HG02981 (cell line): Measurements from ENCODE around the gene SEPTIN2.
"Not testable (repeated sequence)": the region's sequence is repeated elsewhere in the genome, so short reads cannot be mapped to it uniquely, and the experiment has no call there.

ENCODE experiments used
- ATAC-seq: cut with Tn5 transposase; IDR thresholded peaks from one replicate; pipeline ENCODE4 v1.9.1; 2021; ENCODE audit warnings: mild to moderate bottlenecking, moderate library complexity; ENCODE audit not compliant: unreplicated experiment

SEPTIN2 gene

DNA sequence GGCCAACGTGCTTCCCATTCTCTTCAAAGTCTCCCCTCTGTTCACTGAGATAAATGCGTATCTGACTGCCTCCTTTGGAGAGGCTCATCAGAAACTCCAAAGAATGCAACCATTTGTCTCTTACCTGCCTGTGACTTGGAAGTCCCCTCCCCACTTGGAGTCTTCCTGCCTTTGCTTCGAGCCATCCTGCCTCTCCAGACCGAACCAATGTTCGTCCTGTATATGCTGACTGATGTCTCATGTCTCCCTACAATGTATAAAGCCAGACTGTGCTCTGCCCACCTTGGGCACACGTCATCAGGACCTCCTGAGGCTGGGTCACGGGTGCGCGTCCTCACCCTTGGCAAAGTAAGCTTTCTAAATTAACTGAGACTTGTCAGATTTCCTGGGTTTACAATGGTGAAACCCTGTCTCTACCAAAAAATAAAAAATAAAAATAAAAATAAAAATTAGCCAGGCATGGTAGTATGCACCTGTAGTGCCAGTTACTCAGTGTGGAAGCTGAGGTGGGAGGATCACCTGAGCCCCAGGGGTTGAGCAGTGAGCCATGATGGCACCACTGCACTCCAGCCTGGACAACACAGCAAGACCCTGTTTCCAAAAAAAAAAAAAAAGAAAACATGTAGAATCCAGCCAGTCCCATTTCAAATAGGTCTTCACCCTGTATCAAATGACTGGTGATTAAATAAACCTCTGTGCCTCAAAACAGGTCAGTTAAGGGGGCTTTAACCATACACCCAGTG lies 29.2 kb upstream of the SEPTIN2 start:
- ATAC-seq: no peak

DNA sequence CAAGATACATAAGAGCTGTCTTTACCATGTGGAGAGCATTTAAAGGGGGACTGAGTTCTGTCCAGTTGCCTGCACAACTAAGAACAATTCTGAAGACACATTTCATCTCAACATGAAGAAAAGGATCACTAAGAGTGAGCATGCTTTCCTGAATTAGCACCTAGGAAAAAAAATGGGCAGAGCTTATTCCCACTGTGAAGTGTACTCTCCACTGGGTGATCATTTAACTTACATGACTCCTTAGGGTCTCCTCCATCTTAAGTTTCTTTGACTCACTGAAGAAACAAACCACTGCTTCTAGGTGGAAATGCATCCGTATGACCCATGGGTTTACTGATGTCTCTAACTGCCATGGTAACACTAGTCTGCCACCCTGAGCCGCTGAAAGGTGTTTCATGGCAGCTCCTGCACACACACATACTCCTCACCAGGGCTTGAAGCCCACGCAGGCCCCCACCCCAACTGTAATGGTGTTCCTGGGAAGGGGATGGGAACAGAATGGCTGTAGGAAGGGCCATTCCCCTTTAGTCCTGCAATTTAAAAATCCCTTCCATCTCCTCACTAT lies 27.3 kb upstream of the SEPTIN2 start:
- ATAC-seq: no peak

DNA sequence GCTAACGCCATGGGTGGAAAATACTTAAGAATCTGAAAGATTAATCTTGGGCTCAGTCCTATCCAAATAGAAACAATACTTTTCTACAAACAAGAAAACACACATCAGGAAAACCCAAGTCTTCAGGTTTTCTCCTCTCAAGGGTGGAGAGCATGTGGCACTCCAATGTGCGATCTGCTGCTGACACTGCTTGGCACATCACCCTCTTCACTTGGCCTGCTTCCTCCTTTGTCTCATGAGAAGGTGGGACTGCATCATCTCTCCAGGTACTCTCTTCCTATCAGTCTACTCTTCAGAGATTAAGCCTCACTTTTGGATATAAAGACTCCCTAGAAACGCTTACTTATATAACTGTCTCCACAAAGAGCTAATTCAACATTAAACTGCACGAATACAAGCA lies 26.7 kb upstream of the SEPTIN2 start:
- no peak for ATAC-seq

DNA sequence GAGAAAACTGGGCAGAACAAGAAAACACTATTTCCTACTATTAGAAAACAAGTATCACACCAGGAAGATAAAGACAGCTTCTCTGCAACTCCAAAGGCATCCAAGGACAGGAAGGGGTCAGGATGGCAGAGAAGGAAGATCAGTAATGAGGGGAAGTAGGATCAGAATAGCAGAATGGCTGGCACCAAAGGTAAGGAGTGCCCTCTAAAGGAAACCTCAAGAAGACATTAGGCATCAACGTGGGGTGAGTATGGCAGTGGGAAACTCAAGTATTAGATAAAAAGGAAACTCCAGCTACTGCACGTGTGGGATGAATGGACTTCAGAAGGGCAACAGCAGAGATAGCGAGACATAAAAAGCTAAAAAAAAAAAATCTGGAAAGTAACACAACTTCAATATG lies 26.1 kb upstream of the SEPTIN2 start:
- ATAC-seq: no peak

DNA sequence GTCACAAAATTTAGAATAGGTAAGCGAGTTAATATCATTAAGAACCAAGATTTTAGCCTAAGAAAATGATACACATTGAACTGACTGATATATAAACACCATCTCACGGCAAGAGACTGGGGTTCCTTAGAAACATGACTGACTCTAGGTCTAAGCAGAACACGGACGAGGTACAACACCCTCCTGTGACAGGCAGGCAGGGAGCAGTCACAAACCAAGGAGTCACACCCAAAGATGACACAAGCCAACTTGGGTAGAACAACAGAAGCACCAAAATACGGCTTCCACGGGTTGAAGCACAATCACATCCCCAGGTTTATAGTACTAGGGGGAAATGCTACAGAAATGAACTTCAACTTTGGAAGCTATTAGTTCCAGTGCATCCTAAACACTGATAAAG lies 24.6 kb upstream of the SEPTIN2 start:
- no peak for ATAC-seq

DNA sequence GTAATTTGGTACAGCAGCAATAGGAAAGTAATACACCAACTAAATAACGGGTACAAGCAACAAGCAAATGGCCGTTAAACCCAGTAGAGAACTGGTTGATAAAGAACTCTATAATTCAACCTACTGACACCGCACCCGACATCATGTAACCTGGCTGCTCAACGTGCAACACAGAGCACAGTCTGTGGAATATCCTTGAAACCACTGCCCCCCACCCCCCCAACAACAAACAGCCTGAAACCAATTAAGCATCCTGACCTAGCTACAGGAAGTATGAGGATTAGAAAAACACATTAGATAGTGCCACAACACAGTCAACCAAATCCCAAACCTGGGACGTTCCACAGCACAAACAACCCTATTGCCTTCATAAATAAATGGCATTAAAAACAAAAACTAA lies 23.7 kb upstream of the SEPTIN2 start:
- no peak for ATAC-seq

DNA sequence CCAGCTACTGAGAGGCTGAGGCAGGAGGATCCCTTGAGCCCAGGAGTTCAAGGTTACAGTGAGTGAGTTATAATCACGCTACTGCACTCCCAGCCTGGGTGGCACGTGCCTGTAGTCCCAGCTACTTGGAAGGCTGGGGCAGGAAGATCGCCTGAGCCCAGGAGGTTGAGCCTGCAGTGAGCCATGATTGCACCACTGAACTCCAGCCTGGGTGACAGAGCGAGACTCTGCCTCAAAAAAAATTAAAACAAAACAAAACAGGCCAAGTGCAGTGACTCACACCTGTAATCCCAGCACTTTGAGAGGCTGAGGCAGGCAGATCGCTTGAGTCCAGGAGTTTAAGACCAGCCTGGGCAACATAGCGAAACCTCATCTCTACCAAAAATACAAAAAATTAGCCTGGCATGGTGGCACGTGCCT lies 22.3 kb upstream of the SEPTIN2 start:
- not testable (repeated sequence) for ATAC-seq

DNA sequence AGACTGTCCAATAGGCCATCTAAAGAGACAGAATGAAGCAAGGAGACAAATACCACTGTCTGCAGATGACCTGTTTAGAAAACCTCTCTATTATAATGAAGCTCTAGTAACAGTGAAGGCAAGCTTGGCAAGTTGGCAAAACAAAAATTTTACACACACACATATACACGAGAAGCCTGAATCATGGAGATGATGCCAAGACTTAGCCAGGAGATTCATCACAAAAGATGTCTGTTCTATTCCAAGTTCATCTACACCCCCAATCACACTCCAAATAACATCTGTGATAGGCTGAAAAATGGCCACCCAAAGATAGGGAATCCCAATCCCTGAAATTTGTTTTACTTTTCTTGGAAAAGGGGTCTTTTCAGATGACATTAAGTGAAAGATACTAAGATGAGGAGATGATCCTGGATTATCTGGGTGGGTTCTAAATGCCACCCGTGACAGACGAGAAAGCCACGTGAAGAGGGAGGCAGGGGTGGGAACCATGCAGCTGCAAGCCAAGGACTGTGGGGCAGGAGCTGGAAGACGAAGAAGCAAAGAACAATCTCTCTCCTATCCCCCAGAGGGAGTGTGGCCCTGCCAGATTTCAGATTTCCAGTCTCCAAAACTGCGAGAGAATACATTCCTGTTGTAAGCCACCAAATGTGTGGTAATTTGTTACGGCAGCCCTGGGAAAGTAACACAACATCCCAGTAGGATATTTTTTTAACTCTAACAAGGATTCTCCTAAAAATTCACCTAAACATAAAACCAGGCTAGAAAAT lies 20.2 kb upstream of the SEPTIN2 start:
- no peak for ATAC-seq

DNA sequence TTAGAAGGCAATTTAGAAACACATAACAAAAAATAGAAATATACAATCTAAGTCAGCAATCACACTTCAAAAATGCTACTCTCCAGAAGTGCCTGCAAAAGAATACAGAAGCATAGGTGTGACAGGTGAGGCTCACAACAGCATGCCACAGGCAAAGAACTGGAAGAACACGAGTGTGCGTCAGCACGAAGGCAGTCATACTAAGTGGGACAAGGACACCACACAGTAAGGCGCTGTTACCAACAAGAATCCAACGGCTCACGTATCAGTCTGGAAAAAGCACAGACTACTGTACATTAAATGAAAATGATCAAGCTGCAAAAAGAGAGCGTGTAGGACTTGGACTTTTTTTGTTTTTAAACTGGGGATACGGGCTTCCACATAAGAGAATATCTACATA lies 19.0 kb upstream of the SEPTIN2 start:
- ATAC-seq: no peak

DNA sequence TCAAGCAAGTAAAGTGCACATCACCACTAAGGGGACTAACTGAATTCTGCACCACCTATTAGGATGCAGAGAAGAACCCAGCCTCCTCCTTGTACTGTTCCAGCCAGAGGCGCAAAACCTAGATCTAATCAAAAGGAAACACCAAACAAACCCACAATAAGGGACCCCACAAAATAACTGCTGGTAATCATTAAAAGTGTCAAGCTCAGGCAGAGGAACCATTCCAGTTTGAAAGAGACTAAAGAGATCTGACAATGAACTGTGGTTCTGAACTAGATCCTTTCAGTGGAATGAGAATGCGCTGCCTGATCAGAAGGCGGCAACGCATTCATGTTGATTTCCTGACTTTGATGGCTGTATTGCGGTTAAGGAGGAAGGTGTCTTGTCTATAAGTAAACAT lies 17.1 kb upstream of the SEPTIN2 start:
- no peak for ATAC-seq

DNA sequence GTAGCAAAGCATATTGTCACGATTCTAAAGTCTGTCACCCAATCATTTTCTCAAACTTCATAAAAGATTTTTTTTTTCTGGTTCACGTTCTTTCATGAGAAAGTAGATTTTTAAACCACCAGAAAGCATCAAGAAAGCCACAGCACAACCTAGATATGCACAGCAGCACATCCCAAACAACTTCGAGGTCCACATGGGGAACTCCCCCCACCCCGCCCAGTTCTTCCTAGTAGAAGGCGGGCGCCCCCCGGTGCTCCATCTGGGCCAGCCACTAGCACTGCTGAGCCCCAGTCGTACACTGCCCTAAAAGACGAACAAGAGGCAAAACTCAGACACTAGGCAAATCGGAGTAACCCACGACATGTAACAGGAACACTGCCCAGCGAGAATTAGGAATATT lies 15.7 kb upstream of the SEPTIN2 start:
- no peak for ATAC-seq

DNA sequence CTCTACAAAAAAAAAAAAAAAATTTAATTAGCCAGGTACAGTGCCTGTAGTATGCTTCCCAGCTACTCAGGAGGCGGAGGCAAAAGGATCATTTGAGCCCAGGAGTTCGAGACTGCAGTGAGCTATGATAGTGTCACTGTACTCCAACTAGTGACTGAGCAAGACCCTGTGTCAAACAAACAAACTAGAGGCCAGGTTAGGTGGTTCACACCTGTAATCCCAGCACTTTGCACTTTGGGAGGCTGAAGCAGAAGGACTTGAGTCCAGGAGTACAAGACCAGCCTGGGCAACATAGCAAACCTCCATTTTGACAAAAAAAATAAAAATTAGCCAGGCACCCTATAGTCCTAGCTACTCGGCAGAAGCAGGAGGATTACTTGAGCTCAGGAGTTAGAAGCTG lies 13.6 kb upstream of the SEPTIN2 start:
- ATAC-seq: no peak

DNA sequence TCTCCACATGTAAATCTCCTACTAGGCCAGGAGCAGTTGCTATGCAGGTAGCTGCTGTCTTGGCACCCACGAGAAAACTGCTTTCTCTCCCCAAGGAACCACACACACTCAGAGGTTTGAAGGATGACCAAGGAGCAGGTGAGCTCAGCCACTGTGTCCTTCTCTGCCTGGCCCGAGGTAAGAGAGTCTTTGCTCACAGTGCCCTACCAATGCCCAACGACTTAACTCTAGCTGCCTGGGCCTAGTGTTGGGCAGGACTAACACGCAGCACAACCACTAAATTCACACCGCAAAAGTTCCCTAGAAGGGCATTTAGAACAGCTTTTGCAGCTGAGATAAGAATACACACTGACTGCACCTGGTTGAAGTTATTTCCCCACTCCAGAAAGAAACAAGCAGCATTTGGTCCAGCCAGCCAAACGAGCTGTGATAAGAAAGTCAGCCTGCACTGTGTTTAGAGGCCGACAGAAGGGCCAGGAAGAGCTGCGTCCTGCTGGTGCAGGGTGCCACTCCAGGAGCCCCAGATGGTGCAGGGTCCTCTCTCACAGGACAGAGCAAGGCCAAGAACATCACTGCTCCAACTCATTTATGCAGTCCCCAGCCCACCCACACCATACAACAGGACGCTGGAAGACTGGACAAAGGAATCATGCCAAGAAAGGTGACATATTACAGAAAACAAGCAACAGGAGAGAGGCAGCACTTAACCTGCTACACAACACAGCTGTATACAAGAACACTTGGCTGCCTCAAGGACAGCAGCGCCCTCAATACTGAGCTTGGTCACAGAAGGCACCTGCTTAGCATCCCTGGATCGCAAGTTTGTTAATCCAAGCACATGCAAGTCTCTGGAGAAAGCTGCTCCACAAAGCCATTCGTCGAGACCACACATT lies 12.7 kb upstream of the SEPTIN2 start:
- no peak for ATAC-seq

DNA sequence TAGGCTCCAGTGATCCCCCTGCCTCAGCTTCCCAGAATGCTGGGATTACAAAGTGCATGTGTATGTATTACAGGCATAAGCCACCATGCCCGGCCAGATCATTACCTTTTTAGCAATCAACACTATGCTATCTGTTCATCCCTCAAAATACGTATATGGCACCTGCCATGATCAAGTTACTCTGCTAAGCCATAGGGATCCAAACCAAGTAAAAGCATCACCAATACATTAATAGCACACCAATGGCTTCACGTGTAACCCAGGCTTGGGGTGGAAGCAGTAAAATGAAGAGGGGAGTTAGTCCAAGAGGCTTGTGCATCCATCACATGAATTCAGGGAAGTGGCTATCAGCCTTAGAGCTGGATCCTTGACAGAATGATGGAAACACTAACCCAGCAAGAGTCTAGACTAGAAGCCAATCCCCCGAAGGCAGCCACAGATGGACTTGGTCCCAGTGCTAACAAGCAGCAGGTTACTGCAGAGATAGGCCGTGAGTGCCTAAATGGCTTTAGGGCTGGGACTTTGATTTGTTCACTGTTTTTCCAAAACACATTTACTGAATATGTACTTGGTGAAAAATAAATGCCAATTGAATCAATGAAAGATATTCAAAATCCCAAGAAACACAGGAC lies 11.6 kb upstream of the SEPTIN2 start:
- no peak for ATAC-seq

DNA sequence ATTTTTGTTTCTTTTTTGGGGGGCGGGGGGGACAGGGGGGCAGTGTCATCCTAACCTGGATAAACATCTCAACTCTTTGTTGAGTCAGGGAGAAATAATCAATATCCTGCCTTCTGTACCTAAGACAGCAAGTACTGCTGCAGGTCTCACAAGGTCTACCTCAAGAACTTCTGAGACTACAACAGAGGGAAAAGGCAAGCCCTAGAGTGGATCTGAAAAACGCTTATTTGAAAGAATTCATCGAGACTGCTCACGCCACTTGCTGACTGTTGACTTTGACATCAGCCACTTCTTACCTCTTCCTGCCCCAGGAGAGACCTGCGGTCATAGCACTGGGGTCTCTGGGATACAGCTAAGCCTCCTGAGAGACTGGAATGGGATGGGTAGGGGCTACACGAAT lies 8.7 kb upstream of the SEPTIN2 start:
- ATAC-seq: no peak

DNA sequence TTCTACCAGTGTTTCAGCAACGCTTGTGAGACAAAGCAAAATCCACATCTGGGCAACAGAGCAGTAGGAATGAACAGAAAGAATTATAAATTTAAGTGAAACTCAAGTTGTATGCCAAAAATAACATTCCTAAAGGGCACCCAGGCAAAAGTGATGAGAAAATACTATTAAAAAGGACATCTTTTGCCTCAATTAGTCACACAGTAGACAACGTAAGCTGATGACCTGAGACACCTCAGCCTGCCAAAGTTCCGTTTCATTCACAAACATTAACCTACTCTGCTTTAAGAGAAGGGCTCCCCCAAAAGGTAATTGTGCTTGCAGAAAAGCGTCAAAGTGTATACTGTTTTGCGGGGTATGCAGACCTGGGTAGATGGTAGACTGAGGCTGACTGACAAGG lies 7.5 kb upstream of the SEPTIN2 start:
- no peak for ATAC-seq

DNA sequence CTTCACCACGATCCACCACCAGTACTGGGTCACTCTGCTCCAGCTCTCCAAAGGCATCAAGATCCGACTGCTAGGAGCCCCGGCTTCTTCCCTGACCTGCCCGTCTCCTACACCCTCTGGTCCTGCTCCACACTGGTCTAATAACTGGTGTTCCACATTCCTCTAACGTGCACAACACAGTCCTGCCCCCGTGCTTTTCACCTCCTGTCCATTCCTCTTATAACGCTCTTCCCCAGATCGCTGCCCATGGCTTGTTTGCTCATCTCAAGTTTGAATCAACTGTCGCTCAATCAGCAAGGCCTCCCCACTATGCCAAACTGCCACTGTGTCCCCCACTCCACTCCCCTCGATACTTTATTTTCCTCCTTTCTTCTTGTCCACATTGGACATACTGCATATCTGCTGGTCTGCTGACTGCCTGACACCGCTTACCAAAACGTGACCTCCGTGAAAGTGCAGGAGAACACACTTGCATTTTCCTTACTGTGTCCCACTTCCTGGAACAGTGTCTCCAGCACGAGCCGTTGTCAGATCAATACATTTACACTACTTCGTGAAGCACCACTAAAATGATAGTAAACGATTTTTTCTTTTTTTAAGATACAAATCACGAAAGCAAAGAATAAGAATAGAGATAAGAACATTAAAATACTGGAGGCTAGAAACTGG lies 6.8 kb upstream of the SEPTIN2 start:
- no peak for ATAC-seq

DNA sequence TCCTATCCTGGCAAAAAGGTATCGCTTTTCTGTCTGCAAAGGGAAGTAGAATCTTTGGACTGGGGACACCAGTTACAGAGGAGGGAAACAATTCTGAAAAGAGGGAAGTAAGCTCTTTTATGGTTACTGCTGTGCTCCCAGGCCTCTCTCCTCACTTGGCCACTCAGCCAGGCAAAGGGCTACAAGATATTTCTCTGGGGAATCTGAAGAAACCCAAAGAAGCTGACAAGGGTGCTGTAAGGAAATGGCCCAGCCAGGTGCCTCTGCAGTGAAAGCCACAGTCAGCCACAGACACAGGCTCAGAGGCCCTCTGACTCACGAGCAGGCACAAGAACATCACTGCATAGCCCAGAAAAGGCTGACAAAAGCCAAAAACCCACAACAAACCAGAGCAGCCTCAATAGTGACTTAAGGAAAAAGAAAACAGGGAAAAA lies 6.0 kb upstream of the SEPTIN2 start:
- ATAC-seq: peak; percentile 51

DNA sequence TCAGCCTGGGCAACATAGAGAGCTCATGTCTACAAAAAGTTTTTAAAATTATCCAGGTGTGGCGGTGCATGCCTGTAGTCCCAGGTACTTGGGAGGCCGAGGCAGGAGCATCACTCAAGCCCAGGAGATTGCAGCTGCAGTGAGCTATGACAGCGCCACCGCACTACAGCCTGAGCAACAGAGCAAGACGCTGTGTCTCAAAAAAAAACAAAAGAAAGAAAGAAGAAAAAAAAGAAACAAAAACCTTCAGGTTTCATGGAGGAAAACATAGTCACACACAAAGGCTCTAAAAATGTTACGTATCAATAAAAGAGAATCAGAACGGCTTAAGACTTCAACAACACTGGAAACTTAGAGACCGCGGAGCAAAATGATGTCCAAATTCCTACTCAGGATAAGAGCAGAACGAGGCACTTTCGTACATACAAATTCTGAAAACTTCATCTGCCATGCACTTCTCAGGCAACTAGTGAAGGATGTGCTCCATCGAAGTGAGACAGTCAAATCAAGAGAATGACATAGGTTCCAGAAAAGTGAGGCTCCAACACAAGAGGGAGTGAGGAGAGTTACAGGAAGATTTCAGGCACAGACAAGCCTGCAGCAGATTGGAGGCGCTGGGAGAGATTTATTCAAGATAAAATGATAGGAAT lies 4.7 kb upstream of the SEPTIN2 start:
- no peak for ATAC-seq

DNA sequence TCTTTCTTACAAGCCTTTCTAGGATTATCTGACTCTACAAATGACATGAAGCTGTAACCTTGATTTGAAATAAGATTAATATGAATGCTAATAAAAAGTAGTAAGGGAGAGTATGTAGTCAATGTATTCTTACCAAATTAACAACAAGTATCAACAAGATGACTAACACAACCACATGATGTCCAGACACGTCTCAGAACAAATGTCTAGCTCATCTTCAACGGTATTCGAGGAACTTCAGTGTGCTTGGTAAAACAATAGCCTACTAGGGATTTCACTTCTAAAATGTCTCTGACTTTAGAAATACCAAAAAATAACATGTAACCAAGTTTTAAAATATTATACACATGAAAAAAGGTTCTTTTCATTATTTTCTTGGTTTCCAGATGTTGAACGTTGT lies 3.6 kb upstream of the SEPTIN2 start:
- no peak for ATAC-seq
